ENCODE data around the gene RNF157.

The RNF157 gene

GRCh38 chr17:76138234-76138895 is 101.9 kb downstream of the RNF157 start:
- DNase-seq (ENCODE audit: low read depth) = no peak
- H3K9me3 ChIP-seq (ENCODE audit: control insufficient read depth, low read length) = no peaks in the 10 kb centered on the region
- H3K4me3 ChIP-seq (ENCODE audit: low read length) = no peak overlapping the region
- H3K36me3 ChIP-seq (ENCODE audit: control insufficient read depth, insufficient read depth, low read length, severe bottlenecking) = no peaks in the 10 kb centered on the region
- peaks cover 75% of the 10 kb centered on the region for H3K27me3 ChIP-seq (replicated peaks; ENCODE audit: control insufficient read depth, insufficient read depth, low read length)
- no peak overlapping the region for H3K9ac ChIP-seq (ENCODE audit: low read length)
- H3K4me1 ChIP-seq (ENCODE audit: control insufficient read depth, insufficient read depth, low read length) = peaks cover 11% of the 10 kb centered on the region

GRCh38 chr17:76137351-76138233 is 102.7 kb downstream of the RNF157 start:
- H3K4me3 ChIP-seq (ENCODE audit: low read length) = no peak overlapping the region
- H3K9ac ChIP-seq (ENCODE audit: low read length) = no peak overlapping the region
- peaks cover 14% of the 10 kb centered on the region for H3K4me1 ChIP-seq (ENCODE audit: control insufficient read depth, insufficient read depth, low read length)
- H3K9me3 ChIP-seq (ENCODE audit: control insufficient read depth, low read length) = no peaks in the 10 kb centered on the region
- DNase-seq (ENCODE audit: low read depth) = no peak
- no peaks in the 10 kb centered on the region for H3K36me3 ChIP-seq (ENCODE audit: control insufficient read depth, insufficient read depth, low read length, severe bottlenecking)
- peaks cover 71% of the 10 kb centered on the region for H3K27me3 ChIP-seq (replicated peaks; ENCODE audit: control insufficient read depth, insufficient read depth, low read length)

GRCh38 chr17:76137001-76137350 is 103.3 kb downstream of the RNF157 start:
- Histone ChIP-seq H3K9me3 (ENCODE audit: control insufficient read depth, low read length) (no peaks in the 10 kb centered on the region), H3K4me3 (ENCODE audit: low read length) (no peak overlapping the region), H3K36me3 (ENCODE audit: control insufficient read depth, insufficient read depth, low read length, severe bottlenecking) (no peaks in the 10 kb centered on the region), H3K9ac (ENCODE audit: low read length) (no peak overlapping the region), H3K27me3 (replicated peaks; ENCODE audit: control insufficient read depth, insufficient read depth, low read length) (peaks cover 72% of the 10 kb centered on the region), H3K4me1 (ENCODE audit: control insufficient read depth, insufficient read depth, low read length) (peaks cover 14% of the 10 kb centered on the region)
- no peak for DNase-seq (ENCODE audit: low read depth)

GRCh38 chr17:76136276-76137000 is 103.9 kb downstream of the RNF157 start:
- H3K36me3 ChIP-seq (ENCODE audit: control insufficient read depth, insufficient read depth, low read length, severe bottlenecking) = no peaks in the 10 kb centered on the region
- no peak for DNase-seq (ENCODE audit: low read depth)

GRCh38 chr17:76135810-76136188 is 104.5 kb downstream of the RNF157 start:
- Histone ChIP-seq H3K27me3 (replicated peaks; ENCODE audit: control insufficient read depth, insufficient read depth, low read length) (peaks cover 83% of the 10 kb centered on the region), H3K9me3 (ENCODE audit: control insufficient read depth, low read length) (no peaks in the 10 kb centered on the region), H3K4me1 (ENCODE audit: control insufficient read depth, insufficient read depth, low read length) (peaks cover 5% of the 10 kb centered on the region), H3K36me3 (ENCODE audit: control insufficient read depth, insufficient read depth, low read length, severe bottlenecking) (no peaks in the 10 kb centered on the region), H3K9ac (ENCODE audit: low read length) (no peak overlapping the region), H3K4me3 (ENCODE audit: low read length) (no peak overlapping the region)
- no peak for DNase-seq (ENCODE audit: low read depth)

More at GRCh38 chr17:76136276-76137000, 103.9 kb downstream of the RNF157 start:
- Histone ChIP-seq H3K9me3 (ENCODE audit: control insufficient read depth, low read length) (no peaks in the 10 kb centered on the region), H3K4me3 (ENCODE audit: low read length) (no peak overlapping the region), H3K9ac (ENCODE audit: low read length) (no peak overlapping the region), H3K27me3 (replicated peaks; ENCODE audit: control insufficient read depth, insufficient read depth, low read length) (peaks cover 78% of the 10 kb centered on the region), H3K4me1 (ENCODE audit: control insufficient read depth, insufficient read depth, low read length) (peaks cover 8% of the 10 kb centered on the region)

GRCh38 chr17:76134911-76135809 is 105.1 kb downstream of the RNF157 start:
- Histone ChIP-seq H3K27me3 (replicated peaks; ENCODE audit: control insufficient read depth, insufficient read depth, low read length) (peaks cover 84% of the 10 kb centered on the region), H3K9ac (ENCODE audit: low read length) (no peak overlapping the region), H3K4me3 (ENCODE audit: low read length) (no peak overlapping the region), H3K36me3 (ENCODE audit: control insufficient read depth, insufficient read depth, low read length, severe bottlenecking) (no peaks in the 10 kb centered on the region), H3K4me1 (ENCODE audit: control insufficient read depth, insufficient read depth, low read length) (peaks cover 5% of the 10 kb centered on the region), H3K9me3 (ENCODE audit: control insufficient read depth, low read length) (no peaks in the 10 kb centered on the region)
- DNase-seq (ENCODE audit: low read depth) = no peak

- Histone ChIP-seq H3K9ac (ENCODE audit: low read length) (no peak overlapping the region), H3K9me3 (ENCODE audit: control insufficient read depth, low read length) (no peaks in the 10 kb centered on the region), H3K27me3 (replicated peaks; ENCODE audit: control insufficient read depth, insufficient read depth, low read length) (peaks cover 65% of the 10 kb centered on the region), H3K4me1 (ENCODE audit: control insufficient read depth, insufficient read depth, low read length) (peaks cover 2% of the 10 kb centered on the region), H3K4me3 (ENCODE audit: low read length) (no peak overlapping the region), H3K36me3 (ENCODE audit: control insufficient read depth, insufficient read depth, low read length, severe bottlenecking) (no peaks in the 10 kb centered on the region)
- no peak for DNase-seq (ENCODE audit: low read depth)
Measured at GRCh38 chr17:76132574-76133338, 107.5 kb downstream of the RNF157 start.

GRCh38 chr17:76131692-76132573 is 108.4 kb downstream of the RNF157 start:
- H3K27me3 ChIP-seq (replicated peaks; ENCODE audit: control insufficient read depth, insufficient read depth, low read length) = peaks cover 58% of the 10 kb centered on the region
- H3K4me1 ChIP-seq (ENCODE audit: control insufficient read depth, insufficient read depth, low read length) = peaks cover 2% of the 10 kb centered on the region
- H3K9me3 ChIP-seq (ENCODE audit: control insufficient read depth, low read length) = no peaks in the 10 kb centered on the region
- no peak overlapping the region for H3K4me3 ChIP-seq (ENCODE audit: low read length)
- no peaks in the 10 kb centered on the region for H3K36me3 ChIP-seq (ENCODE audit: control insufficient read depth, insufficient read depth, low read length, severe bottlenecking)
- no peak overlapping the region for H3K9ac ChIP-seq (ENCODE audit: low read length)
- DNase-seq (ENCODE audit: low read depth) = no peak

- Histone ChIP-seq H3K9me3 (ENCODE audit: control insufficient read depth, low read length) (no peaks in the 10 kb centered on the region), H3K36me3 (ENCODE audit: control insufficient read depth, insufficient read depth, low read length, severe bottlenecking) (no peaks in the 10 kb centered on the region), H3K4me1 (ENCODE audit: control insufficient read depth, insufficient read depth, low read length) (peaks cover 2% of the 10 kb centered on the region), H3K4me3 (ENCODE audit: low read length) (no peak overlapping the region), H3K9ac (ENCODE audit: low read length) (no peak overlapping the region), H3K27me3 (replicated peaks; ENCODE audit: control insufficient read depth, insufficient read depth, low read length) (peaks cover 52% of the 10 kb centered on the region)
- no peak for DNase-seq (ENCODE audit: low read depth)
Measured at GRCh38 chr17:76131051-76131691, 109.1 kb downstream of the RNF157 start.

Data from adipocyte (in vitro differentiated cells).